Muscle of back (tissue), 11 donors: ENCODE data around the gene SKOR1. TPM values are rescaled to one million over a fixed set of nuclear protein-coding genes. Genes with fewer than 3 reads are reported as not detected.
A peak's percentile ranks its signal among the peaks of the same experiment; 100 is the strongest.

Experiments used
- DNase-seq, 3 donors: peaks; one replicate each; pipeline versions ENCODE4 v3.0.0 to v3.0.0-alpha.2; 2013
- polyA plus RNA-seq, 10 donors: library from polyadenylated mRNA; unstranded; fragments of 120-200 nt; gene quantifications; one replicate each; pipeline ENCODE4 v1.2.1, GENCODE V29; 2013; ENCODE audit not compliant: insufficient read length in 10 of 10

SKOR1 gene
- polyA plus RNA-seq, 10 donors, result 0.21 to 0.65 (median 0.37) TPM

DNA sequence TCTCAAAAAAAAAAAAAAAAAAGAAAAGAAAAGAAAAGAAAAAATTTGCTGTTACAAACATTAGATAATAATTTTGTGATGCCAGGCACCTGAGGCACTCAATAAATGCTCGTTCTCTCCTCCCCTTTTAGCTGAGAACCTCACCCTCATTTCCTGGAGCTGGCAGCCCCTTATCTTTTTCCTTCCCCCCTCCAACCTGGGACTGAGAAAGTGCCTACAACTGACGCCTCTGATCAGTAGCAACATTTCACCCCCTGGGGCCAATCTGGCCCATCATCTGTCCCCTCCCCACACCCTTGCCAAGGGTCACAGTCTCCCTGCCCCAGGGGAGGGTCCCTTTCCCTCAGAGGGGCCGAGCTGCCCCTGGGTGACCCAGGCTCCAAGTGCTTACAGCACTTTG, 27.1 kb downstream of the SKOR1 start:
- DNase-seq, result no peak

GRCh38 chr15:67853454-67853853, 28.1 kb downstream of the SKOR1 start:
- no peak for DNase-seq

DNA sequence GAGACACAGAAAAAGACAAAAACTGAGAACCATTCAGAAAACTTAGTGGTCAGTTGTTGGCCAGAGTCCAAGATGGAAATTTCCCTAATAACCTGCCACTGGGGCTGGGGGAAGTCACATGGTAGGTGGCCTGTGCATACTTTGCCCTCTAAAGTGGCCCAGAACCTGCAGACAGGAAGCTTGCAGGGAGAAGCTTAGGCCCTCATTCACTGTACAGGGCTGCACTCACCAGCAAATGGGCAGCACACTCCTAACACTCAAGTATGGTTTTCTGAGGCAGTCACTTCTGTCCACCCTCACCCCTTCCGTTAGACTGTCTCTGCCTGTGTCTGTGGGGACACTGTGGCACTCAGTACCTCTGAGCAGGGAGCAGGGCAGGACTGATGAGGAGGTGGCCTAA, 29.0 kb downstream of the SKOR1 start:
- DNase-seq, result no peak

- no peak for DNase-seq
Measured at GRCh38 chr15:67855842-67856241, 30.5 kb downstream of the SKOR1 start.

DNA sequence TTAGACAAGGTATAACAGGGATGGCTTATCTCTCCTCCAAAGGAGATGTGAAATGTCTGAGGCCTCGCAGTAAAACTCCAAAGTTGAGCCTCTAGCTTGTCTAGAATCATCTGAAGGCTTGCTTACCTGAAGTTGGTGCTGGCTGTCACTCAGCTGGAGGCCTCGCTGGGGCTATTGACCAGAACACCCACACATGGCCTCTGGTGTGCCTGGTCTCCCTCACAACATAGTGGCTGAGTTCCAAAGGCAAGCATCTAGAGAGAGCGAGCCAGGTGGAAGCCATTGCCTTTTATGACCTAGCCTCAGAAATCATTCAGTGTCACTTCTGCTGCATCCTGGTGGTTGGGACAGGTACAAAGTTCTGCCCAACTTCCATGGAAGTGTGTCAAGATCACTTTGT, 31.9 kb downstream of the SKOR1 start:
- DNase-seq, result no peak

DNA sequence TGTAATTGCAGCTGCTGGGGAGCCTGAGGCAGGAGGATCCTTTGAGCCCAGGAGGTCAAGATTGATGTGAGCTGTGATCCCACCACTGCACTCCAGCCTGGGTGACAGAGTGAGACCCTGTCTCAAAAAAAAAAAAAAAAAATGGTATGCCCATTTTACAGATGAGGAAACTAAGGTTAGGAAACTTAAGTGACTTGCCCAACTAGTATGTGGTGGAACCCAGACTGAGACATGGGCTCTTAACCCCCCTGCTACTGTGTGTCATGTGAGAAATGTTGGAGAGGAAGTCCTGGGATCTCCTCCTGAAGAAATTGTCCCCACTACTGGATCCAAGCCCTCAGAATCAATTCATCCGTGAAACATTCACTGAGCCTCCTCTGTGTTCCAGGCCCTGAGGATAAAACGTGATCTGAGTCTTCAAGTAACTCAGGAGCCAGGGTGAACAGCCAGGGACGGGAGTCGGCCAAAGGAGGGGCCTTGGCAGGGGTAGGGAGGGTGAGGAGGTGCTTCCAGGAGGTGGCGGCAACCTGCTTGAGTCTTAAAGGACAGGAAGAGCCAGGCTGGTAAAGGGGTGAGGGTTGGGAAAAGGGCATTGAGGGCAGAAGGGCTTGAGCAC, 34.1 kb downstream of the SKOR1 start:
- DNase-seq, result no peak

GRCh38 chr15:67861983-67862382, 36.7 kb downstream of the SKOR1 start:
- DNase-seq, result no peak

GRCh38 chr15:67862750-67863441, 37.6 kb downstream of the SKOR1 start:
- no peak for DNase-seq

GRCh38 chr15:67863442-67863987, 38.2 kb downstream of the SKOR1 start:
- DNase-seq, result peak; percentile 69 to 92 (median 87)

DNA sequence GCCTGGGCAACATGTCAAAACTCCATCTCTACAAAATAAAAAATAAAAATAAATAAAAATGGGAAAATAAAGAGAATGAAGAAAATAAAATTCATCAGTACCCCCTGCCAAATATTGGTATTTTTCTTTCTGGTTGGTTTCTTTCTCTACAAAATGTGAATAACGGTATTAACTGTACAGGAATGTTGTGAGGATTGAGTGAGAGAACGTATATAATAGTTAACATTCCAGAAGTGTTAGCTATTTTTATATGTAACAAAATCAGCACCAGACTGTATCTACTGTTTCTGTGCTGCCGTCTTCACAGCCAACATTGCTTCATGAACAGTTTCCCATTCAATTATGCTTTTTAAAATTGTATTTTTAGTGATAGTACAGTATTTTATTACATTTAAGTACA, 40.0 kb downstream of the SKOR1 start:
- DNase-seq, result no peak

DNA sequence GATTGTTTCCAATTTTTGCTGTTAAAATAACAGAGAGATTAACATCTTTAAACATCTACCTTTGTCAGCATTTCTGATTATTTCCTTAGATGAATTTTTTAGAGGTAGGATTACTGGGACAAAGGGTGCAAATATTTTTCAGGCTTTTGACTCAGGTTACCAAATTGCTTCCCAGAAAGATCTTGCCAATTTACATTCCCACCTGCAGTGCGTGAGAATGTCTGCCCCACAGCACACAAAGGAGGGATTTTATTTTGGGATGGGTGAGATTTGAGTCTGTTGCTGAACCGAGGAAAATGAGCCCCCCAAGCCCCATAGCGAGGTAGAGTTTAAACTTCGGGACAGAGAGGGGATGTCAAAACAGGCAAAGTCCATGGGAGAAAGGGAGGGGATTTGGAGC, 40.5 kb downstream of the SKOR1 start:
- no peak for DNase-seq

DNA sequence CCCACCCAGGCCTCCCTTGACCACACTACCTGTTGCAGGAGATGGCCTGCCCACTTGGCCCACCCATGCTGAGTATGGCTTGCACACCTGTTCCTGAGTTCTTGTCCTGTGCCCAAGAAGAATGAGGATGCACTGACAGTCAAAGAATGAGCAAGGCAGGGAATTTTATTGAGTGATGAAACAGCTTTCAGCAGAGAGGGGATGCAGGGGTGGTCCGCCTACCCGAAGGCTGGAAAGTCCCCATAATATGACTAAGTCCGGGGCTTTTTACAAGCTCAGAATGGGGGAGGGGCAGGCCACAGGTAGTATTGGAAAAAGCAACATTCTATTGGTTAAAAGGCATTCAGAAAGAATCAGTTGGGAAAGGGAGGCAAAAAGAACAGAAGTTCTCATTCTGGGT, 44.4 kb downstream of the SKOR1 start:
- DNase-seq, result no peak

GRCh38 chr15:67870868-67871408, 45.6 kb downstream of the SKOR1 start:
- no peak for DNase-seq

GRCh38 chr15:67873777-67874176, 48.5 kb downstream of the SKOR1 start:
- no peak for DNase-seq

GRCh38 chr15:67878712-67879206, 53.5 kb downstream of the SKOR1 start:
- DNase-seq, result no peak

DNA sequence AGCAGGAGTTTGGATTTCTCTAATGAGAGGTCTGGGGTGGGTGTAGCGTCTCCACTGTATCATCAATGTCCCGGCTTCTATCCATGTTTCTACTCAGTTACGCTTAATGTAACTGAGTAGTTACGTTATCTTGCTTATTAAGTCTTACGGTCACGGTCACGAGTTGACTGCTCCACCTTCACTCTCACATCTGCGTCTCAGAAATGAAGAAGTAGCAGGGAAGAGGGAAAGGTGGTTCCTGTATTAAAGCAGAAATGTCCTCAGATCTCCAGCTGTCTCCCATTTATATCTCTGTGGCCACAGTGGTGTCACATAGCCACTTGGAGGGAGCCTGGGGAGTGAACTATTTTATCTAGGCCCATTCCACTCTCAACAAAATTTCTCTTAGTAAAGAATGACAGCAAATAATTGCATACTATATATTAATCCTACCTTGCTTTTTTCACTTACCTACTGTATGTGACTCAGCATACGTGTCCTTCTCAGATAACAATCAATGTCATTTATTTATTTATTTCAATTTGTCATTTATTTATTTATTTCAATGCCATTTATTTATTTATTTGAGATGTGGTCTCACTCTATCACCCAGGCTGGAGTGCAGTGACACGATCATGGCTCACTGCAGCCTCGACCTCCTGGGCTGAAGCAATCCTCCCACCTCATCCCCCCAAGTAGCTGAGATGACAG, 54.3 kb downstream of the SKOR1 start:
- no peak for DNase-seq

GRCh38 chr15:67880651-67881182, 55.4 kb downstream of the SKOR1 start:
- DNase-seq, result peak in 2 of 3 donors; percentile 36 to 41

DNA sequence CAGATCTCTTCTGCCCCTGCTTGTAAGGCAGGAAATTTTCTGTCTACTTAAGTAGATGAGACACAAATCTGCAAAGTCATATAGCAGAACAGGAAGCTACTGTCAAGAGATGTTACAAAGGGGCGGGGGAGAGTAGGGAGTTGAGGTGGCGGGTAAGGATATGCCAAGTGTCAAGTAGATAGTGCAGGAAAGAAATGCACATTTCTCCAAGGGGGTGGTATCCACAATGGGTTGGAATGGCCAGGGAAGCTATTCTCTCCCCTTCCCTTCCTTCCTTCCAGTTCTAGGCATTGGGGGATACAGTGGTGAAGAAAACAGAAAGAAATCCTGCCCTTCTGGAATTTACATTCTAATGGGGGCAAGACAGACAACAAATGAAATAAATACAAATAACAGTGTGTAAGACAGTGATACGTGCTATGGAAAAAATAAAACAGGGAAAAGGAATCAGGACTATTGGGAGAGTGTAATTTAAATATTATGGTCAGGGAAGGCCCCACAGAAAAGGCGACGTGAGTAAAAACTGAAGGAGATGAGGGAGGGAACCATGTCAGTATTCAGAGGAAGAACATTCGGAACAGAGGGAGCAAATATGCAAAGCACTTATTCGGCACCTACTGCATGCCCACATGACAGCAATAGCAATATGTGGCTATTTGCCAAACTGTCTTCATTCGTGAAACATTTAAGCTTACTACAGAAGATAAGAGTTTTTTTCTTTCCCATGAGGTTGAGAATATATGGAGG, 57.4 kb downstream of the SKOR1 start:
- DNase-seq, result peak in 1 of 3 donors; percentile 42

DNA sequence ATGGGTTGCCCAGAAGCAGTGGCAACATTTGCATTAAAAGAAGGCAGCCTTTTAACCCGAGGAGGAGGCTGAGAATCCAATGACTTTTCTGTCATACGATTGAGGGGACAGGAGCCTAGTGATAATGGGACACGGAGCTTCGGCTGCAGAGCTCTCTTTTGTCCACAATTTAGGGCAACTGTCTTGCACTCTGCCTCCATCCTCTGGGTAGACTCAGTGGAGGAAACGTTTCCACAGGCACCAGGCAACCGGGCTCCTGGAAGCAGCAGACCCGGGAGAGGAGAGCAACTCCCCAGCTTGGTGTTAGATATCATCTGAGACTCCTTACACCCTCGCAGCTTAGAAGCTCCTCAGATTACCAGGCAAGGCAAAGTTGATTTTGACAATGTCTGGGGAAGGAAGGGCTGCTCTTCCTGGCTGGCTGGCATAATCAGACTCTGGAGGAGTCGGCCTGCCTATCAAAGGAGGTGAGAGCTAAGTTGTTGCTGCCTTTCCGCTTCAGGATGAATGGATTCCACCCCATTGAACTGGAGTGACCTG, 58.0 kb downstream of the SKOR1 start:
- no peak for DNase-seq

- DNase-seq, result no peak
Measured at GRCh38 chr15:67884009-67884408, 58.7 kb downstream of the SKOR1 start.
